K562 (cell line): ENCODE data around the gene BROX. TPM values are rescaled to one million over a fixed set of nuclear protein-coding genes. Genes with fewer than 3 reads are reported as not detected.

Experiments
- ELF4 ChIP-seq: fragments of 450-650 bp; formaldehyde crosslinking; IDR thresholded peaks from 2 replicates; pipeline ENCODE4 v1.4.0; 2022; ENCODE audit warnings: missing genetic modification characterization
- SP1 ChIP-seq: sonication (generic); formaldehyde crosslinking; IDR thresholded peaks from 2 replicates; pipeline ENCODE4 v1.8.1; 2022; ENCODE audit warnings: mild to moderate bottlenecking, missing genetic modification reagents
- ZBTB1 ChIP-seq: sonication (generic); formaldehyde crosslinking; IDR thresholded peaks from 2 replicates; pipeline ENCODE4 v1.8.1; 2023; ENCODE audit warnings: missing genetic modification reagents, low read depth, mild to moderate bottlenecking, borderline replicate concordance
- ZFP36 ChIP-seq: fragments of 150-350 bp; IDR thresholded peaks from 2 replicates; pipeline ENCODE4 v1.6.1; 2018; ENCODE audit warnings: low read length, low read depth; ENCODE audit not compliant: partially characterized antibody
- polyA plus RNA-seq, 8 experiments: library from polyadenylated mRNA; depleted of rRNA in 4 of 8; stranded (reverse) in 5 of 8; unstranded in 3 of 8; fragments of >200 nt; fragmentation: Nextera tagmentation in 2 of 8; fragmentation: Illumina TruSeq in 1 of 8; extraction: Ambion mirVana in 2 of 8; extraction: Trizol in 1 of 8; gene quantifications; 2 replicates each; pipeline versions ENCODE4 v1.2.1 to v1.2.3, GENCODE V29; 2011 to 2014; ENCODE audit warnings: inconsistent platforms in 1 of 8, missing spikeins in 1 of 8
- total RNA-seq, 7 experiments: library from RNA; depleted of rRNA in 6 of 7; stranded (reverse); fragments of >200 nt in 6 of 7; fragmentation: Illumina TruSeq in 2 of 7; extraction: Trizol in 2 of 7; gene quantifications; 2 replicates each; pipeline versions ENCODE4 v1.2.1 to v1.2.3, GENCODE V29; 2011 to 2021; ENCODE audit warnings: low replicate concordance in 1 of 7
- TF ChIP-seq, protein P1 (sequence below): fragments of 450-650 bp; IDR thresholded peaks from 2 replicates; pipeline ENCODE4 v1.6.1; 2016; ENCODE audit warnings: low read depth
- TF ChIP-seq, protein P2 (sequence below): sonication (generic); formaldehyde crosslinking; IDR thresholded peaks from 2 replicates; pipeline ENCODE4 v1.8.0; 2023; ENCODE audit warnings: missing genetic modification reagents, mild to moderate bottlenecking, borderline replicate concordance
- TF ChIP-seq, protein P3 (sequence below): fragments of 450-650 bp; IDR thresholded peaks from 2 replicates; pipeline ENCODE4 v1.6.1; 2016; ENCODE audit warnings: borderline replicate concordance
- TF ChIP-seq, protein P4 (sequence below): fragments of 450-650 bp; IDR thresholded peaks from 2 replicates; pipeline ENCODE4 v1.6.1; 2016

The BROX gene
- total and polyA plus RNA-seq, 9 of the 15 experiments (the other 6 are each of a cell fraction or from before 2014, with no cell fraction given): 9.4 to 153 (median 45.1) TPM

DNA sequence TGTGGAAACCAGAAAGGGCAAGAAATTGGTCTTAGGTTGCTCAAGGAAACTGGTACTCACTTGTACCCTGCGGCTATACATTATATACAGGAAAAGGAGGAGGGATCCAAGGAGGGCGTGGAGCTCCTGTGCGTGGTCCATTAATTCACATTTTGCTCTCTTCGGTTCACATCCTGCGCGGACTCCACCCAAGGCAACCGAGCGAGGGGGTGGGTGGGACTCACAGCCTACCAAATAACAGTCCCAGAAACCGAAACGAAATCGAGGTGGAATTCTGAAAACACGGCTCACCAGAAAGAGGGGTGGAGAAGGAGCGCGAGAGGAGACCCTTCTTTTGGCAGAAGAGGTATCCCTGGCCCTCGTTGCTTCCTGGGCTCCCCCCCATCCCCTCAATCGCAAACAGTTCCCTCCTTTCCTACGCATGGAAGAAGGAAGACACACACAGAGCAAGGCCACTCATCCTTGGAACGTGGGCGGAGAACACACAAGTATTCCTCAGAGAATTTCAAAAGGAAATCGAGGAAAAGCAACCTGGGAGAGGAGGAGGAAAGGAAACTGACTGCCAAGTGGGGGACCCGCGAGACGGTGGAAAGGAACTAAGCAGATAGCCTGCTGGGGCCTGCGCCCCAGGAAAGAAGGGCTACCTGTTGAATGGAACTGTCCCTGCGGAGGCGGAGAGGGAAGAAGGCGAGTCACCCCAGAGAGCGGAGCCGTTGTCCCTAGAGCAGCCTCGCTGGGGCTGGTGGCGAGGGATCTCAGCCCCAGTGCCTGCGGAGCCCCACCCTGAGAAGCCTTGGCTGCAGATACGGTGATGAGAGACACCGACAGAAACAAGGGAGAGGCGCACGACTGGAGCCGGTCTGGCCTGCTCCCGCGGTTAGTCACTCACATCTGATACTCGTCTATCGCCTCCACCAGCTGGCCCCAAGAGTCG lies 778 bp upstream of the BROX start (continued):
- TF ChIP-seq, protein P1, sequence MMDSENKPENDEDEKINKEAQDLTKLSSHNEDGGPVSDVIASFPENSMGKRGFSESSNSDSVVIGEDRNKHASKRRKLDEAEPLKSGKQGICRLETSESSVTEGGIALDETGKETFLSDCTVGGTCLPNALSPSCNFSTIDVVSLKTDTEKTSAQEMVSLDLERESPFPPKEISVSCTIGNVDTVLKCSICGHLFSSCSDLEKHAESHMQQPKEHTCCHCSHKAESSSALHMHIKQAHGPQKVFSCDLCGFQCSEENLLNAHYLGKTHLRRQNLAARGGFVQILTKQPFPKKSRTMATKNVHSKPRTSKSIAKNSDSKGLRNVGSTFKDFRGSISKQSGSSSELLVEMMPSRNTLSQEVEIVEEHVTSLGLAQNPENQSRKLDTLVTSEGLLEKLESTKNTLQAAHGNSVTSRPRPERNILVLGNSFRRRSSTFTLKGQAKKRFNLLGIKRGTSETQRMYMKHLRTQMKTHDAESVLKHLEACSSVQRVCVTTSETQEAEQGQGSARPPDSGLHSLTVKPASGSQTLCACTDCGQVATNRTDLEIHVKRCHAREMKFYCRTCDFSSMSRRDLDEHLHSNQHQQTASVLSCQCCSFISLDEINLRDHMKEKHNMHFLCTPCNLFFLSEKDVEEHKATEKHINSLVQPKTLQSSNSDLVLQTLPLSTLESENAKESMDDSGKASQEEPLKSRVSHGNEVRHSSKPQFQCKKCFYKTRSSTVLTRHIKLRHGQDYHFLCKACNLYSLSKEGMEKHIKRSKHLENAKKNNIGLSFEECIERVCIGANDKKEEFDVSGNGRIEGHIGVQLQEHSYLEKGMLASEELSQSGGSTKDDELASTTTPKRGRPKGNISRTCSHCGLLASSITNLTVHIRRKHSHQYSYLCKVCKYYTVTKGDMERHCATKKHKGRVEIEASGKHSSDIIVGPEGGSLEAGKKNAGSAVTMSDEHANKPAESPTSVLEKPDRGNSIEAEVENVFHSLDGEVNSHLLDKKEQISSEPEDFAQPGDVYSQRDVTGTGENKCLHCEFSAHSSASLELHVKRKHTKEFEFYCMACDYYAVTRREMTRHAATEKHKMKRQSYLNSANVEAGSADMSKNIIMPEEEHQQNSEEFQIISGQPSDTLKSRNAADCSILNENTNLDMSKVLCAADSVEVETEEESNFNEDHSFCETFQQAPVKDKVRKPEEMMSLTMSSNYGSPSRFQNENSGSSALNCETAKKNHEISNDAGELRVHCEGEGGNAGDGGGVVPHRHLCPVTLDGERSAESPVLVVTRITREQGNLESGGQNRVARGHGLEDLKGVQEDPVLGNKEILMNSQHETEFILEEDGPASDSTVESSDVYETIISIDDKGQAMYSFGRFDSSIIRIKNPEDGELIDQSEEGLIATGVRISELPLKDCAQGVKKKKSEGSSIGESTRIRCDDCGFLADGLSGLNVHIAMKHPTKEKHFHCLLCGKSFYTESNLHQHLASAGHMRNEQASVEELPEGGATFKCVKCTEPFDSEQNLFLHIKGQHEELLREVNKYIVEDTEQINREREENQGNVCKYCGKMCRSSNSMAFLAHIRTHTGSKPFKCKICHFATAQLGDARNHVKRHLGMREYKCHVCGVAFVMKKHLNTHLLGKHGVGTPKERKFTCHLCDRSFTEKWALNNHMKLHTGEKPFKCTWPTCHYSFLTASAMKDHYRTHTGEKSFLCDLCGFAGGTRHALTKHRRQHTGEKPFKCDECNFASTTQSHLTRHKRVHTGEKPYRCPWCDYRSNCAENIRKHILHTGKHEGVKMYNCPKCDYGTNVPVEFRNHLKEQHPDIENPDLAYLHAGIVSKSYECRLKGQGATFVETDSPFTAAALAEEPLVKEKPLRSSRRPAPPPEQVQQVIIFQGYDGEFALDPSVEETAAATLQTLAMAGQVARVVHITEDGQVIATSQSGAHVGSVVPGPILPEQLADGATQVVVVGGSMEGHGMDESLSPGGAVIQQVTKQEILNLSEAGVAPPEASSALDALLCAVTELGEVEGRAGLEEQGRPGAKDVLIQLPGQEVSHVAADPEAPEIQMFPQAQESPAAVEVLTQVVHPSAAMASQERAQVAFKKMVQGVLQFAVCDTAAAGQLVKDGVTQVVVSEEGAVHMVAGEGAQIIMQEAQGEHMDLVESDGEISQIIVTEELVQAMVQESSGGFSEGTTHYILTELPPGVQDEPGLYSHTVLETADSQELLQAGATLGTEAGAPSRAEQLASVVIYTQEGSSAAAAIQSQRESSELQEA: no peak
- TF ChIP-seq, protein P2, sequence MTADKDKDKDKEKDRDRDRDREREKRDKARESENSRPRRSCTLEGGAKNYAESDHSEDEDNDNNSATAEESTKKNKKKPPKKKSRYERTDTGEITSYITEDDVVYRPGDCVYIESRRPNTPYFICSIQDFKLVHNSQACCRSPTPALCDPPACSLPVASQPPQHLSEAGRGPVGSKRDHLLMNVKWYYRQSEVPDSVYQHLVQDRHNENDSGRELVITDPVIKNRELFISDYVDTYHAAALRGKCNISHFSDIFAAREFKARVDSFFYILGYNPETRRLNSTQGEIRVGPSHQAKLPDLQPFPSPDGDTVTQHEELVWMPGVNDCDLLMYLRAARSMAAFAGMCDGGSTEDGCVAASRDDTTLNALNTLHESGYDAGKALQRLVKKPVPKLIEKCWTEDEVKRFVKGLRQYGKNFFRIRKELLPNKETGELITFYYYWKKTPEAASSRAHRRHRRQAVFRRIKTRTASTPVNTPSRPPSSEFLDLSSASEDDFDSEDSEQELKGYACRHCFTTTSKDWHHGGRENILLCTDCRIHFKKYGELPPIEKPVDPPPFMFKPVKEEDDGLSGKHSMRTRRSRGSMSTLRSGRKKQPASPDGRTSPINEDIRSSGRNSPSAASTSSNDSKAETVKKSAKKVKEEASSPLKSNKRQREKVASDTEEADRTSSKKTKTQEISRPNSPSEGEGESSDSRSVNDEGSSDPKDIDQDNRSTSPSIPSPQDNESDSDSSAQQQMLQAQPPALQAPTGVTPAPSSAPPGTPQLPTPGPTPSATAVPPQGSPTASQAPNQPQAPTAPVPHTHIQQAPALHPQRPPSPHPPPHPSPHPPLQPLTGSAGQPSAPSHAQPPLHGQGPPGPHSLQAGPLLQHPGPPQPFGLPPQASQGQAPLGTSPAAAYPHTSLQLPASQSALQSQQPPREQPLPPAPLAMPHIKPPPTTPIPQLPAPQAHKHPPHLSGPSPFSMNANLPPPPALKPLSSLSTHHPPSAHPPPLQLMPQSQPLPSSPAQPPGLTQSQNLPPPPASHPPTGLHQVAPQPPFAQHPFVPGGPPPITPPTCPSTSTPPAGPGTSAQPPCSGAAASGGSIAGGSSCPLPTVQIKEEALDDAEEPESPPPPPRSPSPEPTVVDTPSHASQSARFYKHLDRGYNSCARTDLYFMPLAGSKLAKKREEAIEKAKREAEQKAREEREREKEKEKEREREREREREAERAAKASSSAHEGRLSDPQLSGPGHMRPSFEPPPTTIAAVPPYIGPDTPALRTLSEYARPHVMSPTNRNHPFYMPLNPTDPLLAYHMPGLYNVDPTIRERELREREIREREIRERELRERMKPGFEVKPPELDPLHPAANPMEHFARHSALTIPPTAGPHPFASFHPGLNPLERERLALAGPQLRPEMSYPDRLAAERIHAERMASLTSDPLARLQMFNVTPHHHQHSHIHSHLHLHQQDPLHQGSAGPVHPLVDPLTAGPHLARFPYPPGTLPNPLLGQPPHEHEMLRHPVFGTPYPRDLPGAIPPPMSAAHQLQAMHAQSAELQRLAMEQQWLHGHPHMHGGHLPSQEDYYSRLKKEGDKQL (CRISPR knock-in tag): peak; percentile 3; the same call in 1 of the 2 replicates
- TF ChIP-seq, protein P3, sequence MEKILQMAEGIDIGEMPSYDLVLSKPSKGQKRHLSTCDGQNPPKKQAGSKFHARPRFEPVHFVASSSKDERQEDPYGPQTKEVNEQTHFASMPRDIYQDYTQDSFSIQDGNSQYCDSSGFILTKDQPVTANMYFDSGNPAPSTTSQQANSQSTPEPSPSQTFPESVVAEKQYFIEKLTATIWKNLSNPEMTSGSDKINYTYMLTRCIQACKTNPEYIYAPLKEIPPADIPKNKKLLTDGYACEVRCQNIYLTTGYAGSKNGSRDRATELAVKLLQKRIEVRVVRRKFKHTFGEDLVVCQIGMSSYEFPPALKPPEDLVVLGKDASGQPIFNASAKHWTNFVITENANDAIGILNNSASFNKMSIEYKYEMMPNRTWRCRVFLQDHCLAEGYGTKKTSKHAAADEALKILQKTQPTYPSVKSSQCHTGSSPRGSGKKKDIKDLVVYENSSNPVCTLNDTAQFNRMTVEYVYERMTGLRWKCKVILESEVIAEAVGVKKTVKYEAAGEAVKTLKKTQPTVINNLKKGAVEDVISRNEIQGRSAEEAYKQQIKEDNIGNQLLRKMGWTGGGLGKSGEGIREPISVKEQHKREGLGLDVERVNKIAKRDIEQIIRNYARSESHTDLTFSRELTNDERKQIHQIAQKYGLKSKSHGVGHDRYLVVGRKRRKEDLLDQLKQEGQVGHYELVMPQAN: no peak
- TF ChIP-seq ZFP36 (peak; percentile 13), ELF4 (no peak), ZBTB1 (CRISPR knock-in tag) (peak; percentile 93; the same call in 1 of the 2 replicates), SP1 (CRISPR knock-in tag) (peak; percentile 36)
- TF ChIP-seq, protein P4, sequence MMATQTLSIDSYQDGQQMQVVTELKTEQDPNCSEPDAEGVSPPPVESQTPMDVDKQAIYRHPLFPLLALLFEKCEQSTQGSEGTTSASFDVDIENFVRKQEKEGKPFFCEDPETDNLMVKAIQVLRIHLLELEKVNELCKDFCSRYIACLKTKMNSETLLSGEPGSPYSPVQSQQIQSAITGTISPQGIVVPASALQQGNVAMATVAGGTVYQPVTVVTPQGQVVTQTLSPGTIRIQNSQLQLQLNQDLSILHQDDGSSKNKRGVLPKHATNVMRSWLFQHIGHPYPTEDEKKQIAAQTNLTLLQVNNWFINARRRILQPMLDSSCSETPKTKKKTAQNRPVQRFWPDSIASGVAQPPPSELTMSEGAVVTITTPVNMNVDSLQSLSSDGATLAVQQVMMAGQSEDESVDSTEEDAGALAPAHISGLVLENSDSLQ: peak; percentile 67
